Aorta (tissue), 5 donors: ENCODE data around the gene SCYGR6. TPM values are rescaled to one million over a fixed set of nuclear protein-coding genes. Genes with fewer than 3 reads are reported as not detected.

ENCODE experiments used
- ATAC-seq: fragments of 200-7000 bp; cut with Tn5 transposase; one replicate; pipeline ENCODE4 v1.9.1; 2022; ENCODE audit warnings: moderate library complexity; ENCODE audit not compliant: low FRiP score
- DNase-seq, 2 donors: peaks; one replicate each; pipeline ENCODE4 v3.0.0-alpha.2; 2020
- H3K27ac ChIP-seq, 2 donors: one replicate each; pipeline ENCODE4 v1.5.1; 2013; ENCODE audit warnings: low read length in 2 of 2, mild to moderate bottlenecking in 2 of 2, moderate library complexity in 2 of 2, control low read depth in 1 of 2, inconsistent platforms in 1 of 2, low read depth in 1 of 2
- H3K27me3 ChIP-seq, 2 donors: one replicate each; pipeline ENCODE4 v1.6.1; 2013; ENCODE audit warnings: control low read depth in 1 of 2, low read length in 1 of 2, mild to moderate bottlenecking in 1 of 2, moderate library complexity in 1 of 2; ENCODE audit not compliant: insufficient read depth in 2 of 2, control insufficient read depth in 1 of 2
- H3K36me3 ChIP-seq, 2 donors: one replicate each; pipeline ENCODE4 v1.6.1; 2013; ENCODE audit warnings: control low read depth in 1 of 2, low read length in 1 of 2, mild to moderate bottlenecking in 1 of 2; ENCODE audit not compliant: insufficient read depth in 2 of 2, control insufficient read depth in 1 of 2
- H3K4me1 ChIP-seq, 2 donors: one replicate each; pipeline ENCODE4 v1.6.1; 2013; ENCODE audit warnings: low read length in 2 of 2, control low read depth in 1 of 2, mild to moderate bottlenecking in 1 of 2, moderate library complexity in 1 of 2; ENCODE audit not compliant: insufficient read depth in 2 of 2, control insufficient read depth in 1 of 2
- H3K4me3 ChIP-seq, 2 donors: one replicate each; pipeline ENCODE4 v1.5.1; 2013; ENCODE audit warnings: low read length in 2 of 2, control low read depth in 1 of 2, mild to moderate bottlenecking in 1 of 2
- H3K9me3 ChIP-seq: one replicate; pipeline ENCODE4 v1.6.1; 2013; ENCODE audit warnings: mild to moderate bottlenecking, low read length; ENCODE audit not compliant: control insufficient read depth
- WGBS, 2 donors: extraction: QIAGEN DNeasy Blood & Tissue Kit; methylation state at CpG; one replicate each; pipeline ENCODE4 v1.1.7; 2013; 5-methylcytosine and 5-hydroxymethylcytosine counted together
- intact Hi-C, 2 donors: fragments of 100-400 bp; cut with DNase I; formaldehyde crosslinking; loops; one replicate each; pipeline versions ENCODE4 v1.14.2 to v1.15.0; 2022
- long read RNA-seq, 2 donors: library from polyadenylated mRNA; unstranded; transcript quantifications; one replicate each; pipeline ENCODE4 v2.0.0, GENCODE V29; 2020 to 2021
- polyA plus RNA-seq, 2 donors: library from polyadenylated mRNA; stranded (reverse); fragments of 200-250 nt; gene quantifications; one replicate each; pipeline ENCODE4 v1.2.3, GENCODE V29; 2013
- total RNA-seq, 2 donors: library from RNA; stranded (reverse); fragmentation: NEBNext Ultra II Directional; extraction: Animal tissue kit (Norgen Biotek cat#: 25700); gene quantifications; one replicate each; pipeline ENCODE4 v1.2.1, GENCODE V29; 2021
- donor health status: healthy with polysubstance abuse.
- donor health status: Bipolar disorder and iron deficiency.
- donor health status: DM: no; HTN: no; CAD: no.
- donor health status: DM: no; HTN: no; CAD: no.
- donor health status: DM: yes; HTN: yes; CAD: no.

Gene SCYGR6, protein sequence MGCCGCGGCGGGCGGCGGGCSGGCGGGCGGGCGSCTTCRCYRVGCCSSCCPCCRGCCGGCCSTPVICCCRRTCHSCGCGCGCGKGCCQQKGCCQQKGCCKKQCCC
- total RNA-seq: not detected
- not detected for polyA plus RNA-seq
- long read RNA-seq, donor 1: 0 reads
- long read RNA-seq, donor 2: 0 reads

DNA sequence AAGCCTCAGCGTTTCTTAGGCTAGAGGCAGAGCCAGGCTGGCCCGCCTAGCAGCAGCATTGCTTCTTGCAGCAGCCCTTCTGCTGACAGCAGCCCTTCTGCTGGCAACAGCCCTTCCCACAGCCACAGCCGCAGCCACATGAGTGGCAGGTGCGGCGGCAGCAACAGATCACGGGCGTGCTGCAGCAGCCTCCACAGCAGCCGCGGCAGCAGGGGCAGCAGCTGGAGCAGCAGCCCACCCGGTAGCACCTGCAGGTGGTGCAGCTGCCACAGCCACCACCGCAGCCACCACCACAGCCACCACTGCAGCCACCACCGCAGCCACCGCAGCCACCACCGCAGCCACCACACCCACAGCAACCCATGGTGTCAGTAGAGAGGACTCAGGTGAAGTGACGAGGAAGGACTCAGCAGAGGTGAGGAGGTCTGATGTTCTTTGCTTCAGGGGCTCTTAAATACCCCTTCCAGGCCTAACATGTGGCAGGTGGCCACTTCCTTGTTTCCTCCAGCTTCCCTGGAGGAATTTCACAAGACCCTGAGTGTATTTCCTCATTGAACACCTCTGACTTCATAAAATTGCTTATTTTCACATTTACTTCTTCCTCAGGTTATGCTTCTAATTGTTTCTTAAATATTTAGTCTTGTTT is at the start of gene SCYGR6:
Gene SCYGR6, minus strand, starts transcription at position 364 of the 646 bp plus-strand sequence. Its CDS starts 0 bp downstream, at position 364.
- ATAC-seq: no peak

DNA sequence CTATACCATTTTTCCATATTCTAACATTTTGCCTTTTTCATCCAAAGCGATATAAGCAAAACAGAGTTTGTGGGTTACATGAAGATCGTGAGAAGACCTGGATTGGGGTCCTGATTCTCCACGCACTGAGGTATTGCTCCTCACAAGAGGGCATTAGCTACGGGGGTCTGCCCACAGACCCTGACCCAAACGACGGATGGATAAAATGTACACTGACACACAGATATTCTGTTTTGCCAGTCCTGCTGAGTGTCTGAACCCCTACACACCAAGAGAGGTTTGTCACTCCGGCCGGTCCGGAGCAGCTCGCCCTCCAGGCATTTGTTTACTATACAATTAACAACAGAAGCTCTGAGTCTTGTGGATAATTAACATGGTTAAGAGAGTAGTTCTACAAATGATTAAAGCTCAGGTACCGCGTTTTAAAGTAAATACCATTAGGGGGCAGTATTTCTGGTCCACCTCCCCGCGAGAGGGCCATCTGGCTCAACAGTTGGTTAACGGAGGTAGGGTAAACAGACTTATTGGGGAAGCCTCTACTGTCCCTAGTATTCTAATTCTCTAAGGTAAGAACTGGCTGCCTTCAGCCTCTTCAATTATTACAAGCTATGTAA is 49.6 kb upstream of the SCYGR6 start:
- DNase-seq: no peak
- intact Hi-C loops: no loop called here
- WGBS, 2 donors: 54 to 58% methylated on average over 15 of the region's 15 CpGs
- no peaks in the 10 kb centered on the region for H3K27me3 ChIP-seq
- no peaks in the 10 kb centered on the region for H3K4me1 ChIP-seq
- no peak overlapping the region for H3K27ac ChIP-seq
- no peak for ATAC-seq
- no peaks in the 10 kb centered on the region for H3K9me3 ChIP-seq
- no peaks in the 10 kb centered on the region for H3K36me3 ChIP-seq
- no peak overlapping the region for H3K4me3 ChIP-seq

More for the DNA sequence above, at the start of gene SCYGR6:
- 86 to 88% methylated on average over 15 of the region's 15 CpGs for WGBS, 2 donors
- no peaks in the 10 kb centered on the region for H3K4me1 ChIP-seq
- H3K9me3 ChIP-seq: no peaks in the 10 kb centered on the region
- no peaks in the 10 kb centered on the region for H3K36me3 ChIP-seq
- H3K27me3 ChIP-seq: no peaks in the 10 kb centered on the region
- no peak within 1 kb of the TSS for H3K4me3 ChIP-seq
- no peak for DNase-seq
- no peak within 1 kb of the TSS for H3K27ac ChIP-seq
- intact Hi-C loops: no loop called here

DNA sequence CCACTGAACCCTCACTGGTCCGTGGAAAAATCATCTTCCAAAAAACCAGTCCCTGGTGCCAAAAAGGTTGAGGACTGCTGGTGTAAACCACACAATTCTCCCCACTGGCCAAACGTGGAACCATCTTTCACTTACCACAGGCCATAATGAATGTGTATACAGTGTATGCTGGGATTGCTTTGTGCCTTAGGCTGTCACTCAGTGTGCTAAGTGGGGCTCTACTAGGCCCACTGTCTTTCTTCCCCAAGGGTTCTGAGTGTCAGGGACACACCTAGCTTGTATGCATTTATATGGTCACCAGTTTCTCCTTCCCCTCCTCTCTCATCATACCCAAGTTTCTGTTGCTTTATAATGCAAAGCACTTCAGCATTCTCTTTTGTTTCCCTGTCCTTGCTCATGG is 48.4 kb upstream of the SCYGR6 start:
- no peaks in the 10 kb centered on the region for H3K36me3 ChIP-seq
- H3K4me1 ChIP-seq: no peaks in the 10 kb centered on the region
- DNase-seq (no peak), ATAC-seq (no peak)
- H3K27me3 ChIP-seq: no peaks in the 10 kb centered on the region
- intact Hi-C loops: no loop called here
- WGBS, 2 donors: 59 to 60% methylated on average over 2 of the region's 2 CpGs
- H3K27ac ChIP-seq: no peak overlapping the region
- no peak overlapping the region for H3K4me3 ChIP-seq
- no peaks in the 10 kb centered on the region for H3K9me3 ChIP-seq

DNA sequence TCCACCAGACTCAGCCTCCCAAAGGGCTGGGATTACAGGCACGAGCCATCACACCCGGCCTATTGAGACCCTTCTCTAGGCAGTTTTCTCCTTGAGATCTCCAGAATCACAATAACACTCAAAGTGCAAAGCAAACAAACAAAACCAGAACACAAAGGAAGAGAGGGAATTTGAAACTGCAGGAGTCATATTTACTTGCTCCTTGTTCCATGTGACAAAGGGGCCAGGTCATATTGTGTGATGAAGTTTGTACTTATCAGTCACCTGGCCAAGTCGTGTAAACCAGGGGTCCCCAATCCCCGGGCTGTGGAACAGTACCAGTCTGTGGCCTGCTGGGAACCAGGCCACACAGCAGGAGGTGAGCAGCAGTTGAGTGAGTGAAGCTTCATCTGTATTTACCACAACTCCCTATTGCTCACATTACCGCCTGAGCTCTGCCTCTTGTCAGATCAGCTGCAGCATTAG is 47.7 kb upstream of the SCYGR6 start:
- H3K9me3 ChIP-seq: no peaks in the 10 kb centered on the region
- no peak for DNase-seq
- no peaks in the 10 kb centered on the region for H3K27me3 ChIP-seq
- H3K36me3 ChIP-seq: no peaks in the 10 kb centered on the region
- H3K27ac ChIP-seq: no peak overlapping the region
- H3K4me1 ChIP-seq: no peaks in the 10 kb centered on the region
- H3K4me3 ChIP-seq: no peak overlapping the region
- no peak for ATAC-seq
- intact Hi-C loops: no loop called here
- WGBS, 2 donors: 83 to 92% methylated on average over 5 of the region's 5 CpGs

DNA sequence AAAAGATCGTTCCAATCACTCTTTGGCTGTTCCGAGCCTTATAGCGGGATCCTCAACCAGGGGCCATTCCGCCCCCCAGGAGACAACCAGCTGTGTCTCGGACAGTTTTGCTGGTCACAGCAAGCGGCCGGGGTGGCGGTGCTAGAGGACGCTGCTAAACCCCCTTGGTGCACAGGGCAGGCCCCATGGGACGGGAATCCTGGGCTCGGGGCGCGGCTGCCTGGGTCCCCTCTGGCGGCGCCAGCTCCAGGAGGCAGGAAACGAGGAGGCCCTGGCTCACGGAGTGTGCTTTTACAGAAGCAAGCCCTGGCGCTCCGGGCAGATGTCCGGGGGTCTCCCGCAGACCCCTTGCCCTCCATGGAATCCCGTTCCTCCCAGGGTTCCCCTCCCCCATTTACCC is 43.3 kb upstream of the SCYGR6 start:
- no peaks in the 10 kb centered on the region for H3K4me1 ChIP-seq
- no peaks in the 10 kb centered on the region for H3K36me3 ChIP-seq
- H3K27ac ChIP-seq: no peak overlapping the region
- intact Hi-C loops: loop anchor here in 1 of 2 donors (5.0 to 10.0 kb wide), 3 partner anchors 111 to 361 kb away; partner anchors contain the start of gene AGFG1
- H3K4me3 ChIP-seq: no peak overlapping the region
- ATAC-seq: peak; percentile 31
- H3K27me3 ChIP-seq: no peaks in the 10 kb centered on the region
- no peak for DNase-seq
- WGBS, 2 donors: 91 to 94% methylated on average over 20 to 22 of the region's 22 CpGs
- no peaks in the 10 kb centered on the region for H3K9me3 ChIP-seq

DNA sequence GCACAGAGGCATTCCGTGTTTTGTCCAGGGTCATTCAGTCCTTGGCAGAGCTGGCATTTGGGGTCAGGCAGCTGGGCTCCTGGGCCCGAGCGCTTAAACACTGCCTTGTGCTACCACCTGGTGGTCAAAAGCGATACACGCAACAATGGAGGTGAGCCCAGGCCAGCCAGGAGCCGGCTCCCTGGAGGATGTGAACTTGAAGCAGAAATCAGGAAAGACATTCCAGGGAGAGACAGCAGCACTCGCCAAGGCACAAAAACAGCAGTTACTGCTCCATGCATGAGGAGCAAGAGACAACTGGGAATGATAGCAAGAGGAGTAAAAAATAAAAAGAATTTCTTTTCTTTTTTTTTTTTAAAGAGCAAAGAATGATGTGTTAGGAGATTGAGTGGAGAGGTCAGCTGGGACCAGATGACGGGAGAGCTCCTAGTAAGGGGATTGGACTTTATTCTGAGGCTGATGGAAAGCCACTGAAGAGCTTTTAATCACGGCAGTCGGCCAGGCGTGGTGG is 41.9 kb upstream of the SCYGR6 start:
- no peak overlapping the region for H3K4me3 ChIP-seq
- H3K9me3 ChIP-seq: no peaks in the 10 kb centered on the region
- H3K27me3 ChIP-seq: no peaks in the 10 kb centered on the region
- 20 to 22% methylated on average over 11 of the region's 11 CpGs for WGBS, 2 donors
- peak; percentile 94 for ATAC-seq
- intact Hi-C loops: loop anchor here (1.0 to 10.0 kb wide), 4 partner anchors 108 to 359 kb away; partner anchors contain the start of gene AGFG1 (in 1 of the 2)
- H3K36me3 ChIP-seq: no peaks in the 10 kb centered on the region
- no peaks in the 10 kb centered on the region for H3K4me1 ChIP-seq
- H3K27ac ChIP-seq: no peak overlapping the region
- peak; percentile 82 to 91 for DNase-seq

DNA sequence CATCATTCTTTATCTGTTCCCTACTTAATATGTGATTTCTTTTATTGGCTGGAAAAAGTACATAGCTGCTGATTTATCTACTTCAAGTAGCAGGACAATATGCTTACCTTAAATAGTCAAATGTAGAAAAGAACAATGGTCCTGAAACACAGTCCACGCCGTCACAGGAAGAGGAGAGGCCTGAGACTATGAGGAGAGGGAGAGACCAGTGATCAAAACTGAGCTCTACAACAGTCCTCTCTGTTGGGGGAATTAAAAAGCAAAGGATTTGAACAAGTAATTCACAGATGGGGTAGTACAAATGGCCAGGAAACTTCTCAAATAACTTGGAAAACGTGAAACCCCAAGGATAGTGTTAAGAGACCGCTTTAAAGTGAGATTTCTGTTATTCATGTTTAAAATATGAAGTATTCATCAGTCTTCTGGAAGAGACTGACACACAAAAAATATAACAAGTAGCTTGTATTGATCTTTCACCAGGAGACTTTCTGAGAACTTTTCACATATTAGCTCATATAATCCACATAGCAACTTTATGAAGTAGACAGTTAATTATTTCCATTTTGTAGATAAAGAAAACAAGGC is 41.3 kb upstream of the SCYGR6 start:
- ATAC-seq: no peak

DNA sequence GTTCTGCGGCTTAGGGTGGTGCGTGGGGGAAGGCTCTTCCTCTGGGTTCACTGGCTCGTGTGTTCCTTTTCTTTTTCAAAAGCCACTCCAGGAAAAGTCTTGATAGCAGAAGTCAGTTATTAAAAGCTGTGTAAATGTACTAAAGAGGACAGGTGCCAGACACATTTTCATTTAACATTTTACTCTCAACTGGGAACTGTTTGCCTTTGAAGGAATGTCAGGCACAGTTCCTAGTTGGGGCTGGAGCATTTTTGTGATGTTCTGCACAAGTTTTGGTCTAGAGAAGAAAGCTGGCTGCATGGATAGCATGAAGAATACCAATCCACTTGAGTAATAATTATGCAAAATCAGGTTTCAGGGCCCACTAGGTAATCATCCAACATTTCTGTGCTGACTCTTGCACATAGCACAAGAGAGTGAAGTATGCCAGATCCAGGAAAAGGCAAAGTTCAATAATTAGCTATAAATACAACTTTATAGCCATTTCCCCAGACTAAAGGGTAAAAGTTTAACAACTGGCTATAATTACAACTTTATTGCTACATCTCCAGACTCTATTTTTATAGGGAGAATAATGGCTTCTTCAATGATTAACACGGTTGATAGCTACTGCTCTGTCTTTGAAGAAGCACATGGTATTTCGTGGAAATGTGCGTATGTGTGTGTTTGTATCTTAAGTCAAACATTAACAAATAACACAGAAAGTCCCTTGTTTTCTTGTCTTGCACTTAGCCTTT is 37.4 kb upstream of the SCYGR6 start:
- no peaks in the 10 kb centered on the region for H3K36me3 ChIP-seq
- no peak overlapping the region for H3K27ac ChIP-seq
- WGBS, 2 donors: 55 to 57% methylated on average over 6 of the region's 6 CpGs
- H3K4me1 ChIP-seq: no peaks in the 10 kb centered on the region
- intact Hi-C loops: loop anchor here in 1 of 2 donors (10.0 kb wide), 1 partner anchor 287 kb away; the partner anchor contains the start of gene AGFG1
- ATAC-seq (no peak), DNase-seq (no peak)
- no peaks in the 10 kb centered on the region for H3K9me3 ChIP-seq
- H3K4me3 ChIP-seq: no peak overlapping the region
- no peaks in the 10 kb centered on the region for H3K27me3 ChIP-seq

More for the DNA sequence above, 41.3 kb upstream of the SCYGR6 start:
- no peak overlapping the region for H3K27ac ChIP-seq
- DNase-seq: no peak
- H3K9me3 ChIP-seq: no peaks in the 10 kb centered on the region
- no peaks in the 10 kb centered on the region for H3K36me3 ChIP-seq
- 39 to 40% methylated on average over 4 of the region's 4 CpGs for WGBS, 2 donors
- H3K4me3 ChIP-seq: no peak overlapping the region
- intact Hi-C loops: loop anchor here (1.0 to 10.0 kb wide), 4 partner anchors 108 to 359 kb away; partner anchors contain the start of gene AGFG1 (in 1 of the 2)
- H3K27me3 ChIP-seq: no peaks in the 10 kb centered on the region
- H3K4me1 ChIP-seq: no peaks in the 10 kb centered on the region
